ENCODE measurements around the gene PRKCB. TPM values are rescaled to one million over a fixed set of nuclear protein-coding genes. Genes with fewer than 3 reads are reported as not detected.

The PRKCB gene
- total and polyA plus RNA-seq, 8 donors, result 13.5 to 74.3 (median 57.0) TPM

DNA sequence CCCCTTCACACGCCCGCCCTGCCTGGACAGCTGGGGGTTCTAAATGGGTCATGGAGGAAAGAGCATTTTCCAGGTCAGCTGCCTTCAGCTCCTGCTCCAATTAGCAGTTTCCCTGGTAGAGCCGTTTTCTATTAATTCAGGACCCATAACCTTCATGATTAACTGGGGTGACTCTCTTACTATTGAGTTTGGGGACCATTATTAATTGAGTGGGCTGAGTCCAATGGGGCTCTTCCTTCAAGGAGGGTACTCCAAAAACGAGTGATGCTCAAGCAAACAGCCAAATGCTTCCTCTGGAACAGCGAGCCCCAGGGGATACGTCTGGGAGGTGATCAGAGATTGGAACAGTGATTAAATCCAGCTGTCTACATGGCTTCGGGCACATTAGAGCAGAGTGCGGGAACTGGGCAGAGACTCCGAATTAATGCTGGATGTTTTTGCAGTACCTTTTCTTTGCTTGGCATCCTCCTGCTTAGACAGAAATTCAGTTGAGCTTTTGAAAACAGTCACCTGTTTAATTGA is 352.3 kb downstream of the PRKCB start:
- TF ChIP-seq, protein P1, sequence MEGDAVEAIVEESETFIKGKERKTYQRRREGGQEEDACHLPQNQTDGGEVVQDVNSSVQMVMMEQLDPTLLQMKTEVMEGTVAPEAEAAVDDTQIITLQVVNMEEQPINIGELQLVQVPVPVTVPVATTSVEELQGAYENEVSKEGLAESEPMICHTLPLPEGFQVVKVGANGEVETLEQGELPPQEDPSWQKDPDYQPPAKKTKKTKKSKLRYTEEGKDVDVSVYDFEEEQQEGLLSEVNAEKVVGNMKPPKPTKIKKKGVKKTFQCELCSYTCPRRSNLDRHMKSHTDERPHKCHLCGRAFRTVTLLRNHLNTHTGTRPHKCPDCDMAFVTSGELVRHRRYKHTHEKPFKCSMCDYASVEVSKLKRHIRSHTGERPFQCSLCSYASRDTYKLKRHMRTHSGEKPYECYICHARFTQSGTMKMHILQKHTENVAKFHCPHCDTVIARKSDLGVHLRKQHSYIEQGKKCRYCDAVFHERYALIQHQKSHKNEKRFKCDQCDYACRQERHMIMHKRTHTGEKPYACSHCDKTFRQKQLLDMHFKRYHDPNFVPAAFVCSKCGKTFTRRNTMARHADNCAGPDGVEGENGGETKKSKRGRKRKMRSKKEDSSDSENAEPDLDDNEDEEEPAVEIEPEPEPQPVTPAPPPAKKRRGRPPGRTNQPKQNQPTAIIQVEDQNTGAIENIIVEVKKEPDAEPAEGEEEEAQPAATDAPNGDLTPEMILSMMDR (IDR thresholded peaks at IDR 0.05), result no peak
- peaks cover 0 to 4% of the 10 kb centered on the region in 2 donors for H3K27me3 ChIP-seq
- ATAC-seq (no peak), DNase-seq (no peak)
- no peak overlapping the region for H3K4me3 ChIP-seq
- no peak overlapping the region for H3K27ac ChIP-seq
- H3K36me3 ChIP-seq, result peaks cover 0 to 58% of the 10 kb centered on the region in 2 donors
- H3K9me3 ChIP-seq, result no peaks in the 10 kb centered on the region
- no peaks in the 10 kb centered on the region for H3K4me1 ChIP-seq
- intact Hi-C loops (cut with DNase I), result no loop called here

DNA sequence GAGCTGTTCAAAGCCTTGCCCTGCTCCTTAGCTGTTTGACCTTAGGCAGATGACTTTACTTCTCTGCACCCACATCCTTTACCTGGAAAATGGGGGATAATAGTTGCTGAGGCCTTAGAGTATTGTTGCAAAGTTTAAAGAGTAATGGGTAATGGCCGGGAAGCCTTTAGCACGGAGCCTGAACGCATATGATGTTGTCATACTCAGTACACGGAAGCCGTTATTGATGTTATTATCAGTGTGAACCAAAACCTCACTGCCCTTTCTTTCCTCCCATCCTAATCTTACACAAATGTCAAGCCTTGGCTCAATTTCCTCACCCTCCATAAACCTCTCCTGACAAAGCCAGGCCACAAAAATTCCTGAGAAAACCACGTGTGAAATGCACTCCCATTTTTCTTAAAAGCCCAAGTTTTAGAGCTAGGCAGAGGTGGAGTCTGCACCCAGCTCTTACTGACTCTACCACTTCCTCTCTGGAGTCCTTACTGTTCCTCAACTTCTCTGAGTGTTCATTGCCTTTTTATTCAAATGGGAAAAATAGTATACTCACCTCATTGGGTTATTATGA is 353.1 kb downstream of the PRKCB start:
- Histone ChIP-seq H3K4me3 (no peak overlapping the region), H3K27ac (no peak overlapping the region), H3K4me1 (no peaks in the 10 kb centered on the region), H3K27me3 (peaks cover 0 to 4% of the 10 kb centered on the region in 2 donors), H3K9me3 (no peaks in the 10 kb centered on the region), H3K36me3 (peaks cover 0 to 58% of the 10 kb centered on the region in 2 donors)
- DNase-seq (no peak), ATAC-seq (no peak)
- TF ChIP-seq, protein P1 (IDR thresholded peaks at IDR 0.05), result no peak
- intact Hi-C loops (cut with DNase I), result no loop called here

DNA sequence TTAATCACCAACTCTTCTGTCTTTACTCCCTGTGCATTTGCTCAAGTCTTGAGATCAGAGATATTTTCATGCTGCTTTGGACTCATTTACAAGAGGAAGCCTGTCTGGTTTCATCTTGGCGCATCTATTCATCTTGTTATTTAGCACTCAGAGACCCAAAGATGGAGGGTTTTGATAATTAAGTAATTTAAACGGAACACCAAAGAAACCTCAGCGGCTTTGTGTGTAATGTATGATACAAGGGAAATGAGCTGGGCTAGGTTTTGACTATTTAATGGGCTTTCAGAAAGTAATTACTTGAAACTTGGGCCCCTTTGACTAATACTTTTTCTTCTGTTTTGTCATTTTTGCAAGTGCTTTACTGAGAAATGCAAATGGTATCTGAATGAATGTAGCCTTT is 354.2 kb downstream of the PRKCB start:
- ATAC-seq (no peak), DNase-seq (no peak)
- H3K4me1 ChIP-seq, result no peaks in the 10 kb centered on the region
- no peak overlapping the region for H3K4me3 ChIP-seq
- no peaks in the 10 kb centered on the region for H3K9me3 ChIP-seq
- H3K27me3 ChIP-seq, result no peaks in the 10 kb centered on the region
- intact Hi-C loops (cut with DNase I), result no loop called here
- TF ChIP-seq, protein P1 (IDR thresholded peaks at IDR 0.05), result no peak
- peaks cover 0 to 55% of the 10 kb centered on the region in 2 donors for H3K36me3 ChIP-seq
- H3K27ac ChIP-seq, result no peak overlapping the region

DNA sequence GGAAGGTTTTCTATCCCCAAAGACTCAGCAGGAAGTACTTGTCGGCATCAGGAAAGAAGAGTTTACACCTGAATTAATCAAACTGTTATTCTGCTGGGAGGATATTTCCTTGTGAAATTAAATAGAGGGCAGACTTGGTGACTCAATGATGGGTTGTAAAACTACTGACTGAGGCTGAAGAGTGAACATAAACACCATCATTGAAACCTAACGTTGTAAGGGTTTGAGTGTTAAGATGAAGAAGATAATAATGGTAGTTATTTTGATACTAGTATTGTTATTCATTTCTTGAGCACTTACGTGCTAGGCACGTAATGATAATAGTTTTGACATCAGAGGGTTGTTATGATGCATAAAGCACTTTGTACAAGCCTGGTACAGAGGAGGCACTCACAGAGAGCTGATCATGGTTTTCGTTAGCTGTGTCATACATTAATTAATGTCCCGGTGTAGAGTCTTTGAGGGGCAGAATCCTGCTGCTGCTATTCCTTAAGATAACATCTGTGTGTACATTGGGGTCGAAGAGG is 356.2 kb downstream of the PRKCB start:
- H3K4me3 ChIP-seq, result no peak overlapping the region
- TF ChIP-seq, protein P1 (IDR thresholded peaks at IDR 0.05), result no peak
- no peak for DNase-seq
- no peaks in the 10 kb centered on the region for H3K27me3 ChIP-seq
- ATAC-seq, result no peak
- H3K36me3 ChIP-seq, result peaks cover 0 to 37% of the 10 kb centered on the region in 2 donors
- H3K4me1 ChIP-seq, result no peaks in the 10 kb centered on the region
- no peaks in the 10 kb centered on the region for H3K9me3 ChIP-seq
- no peak overlapping the region for H3K27ac ChIP-seq
- intact Hi-C loops (cut with DNase I), result no loop called here

DNA sequence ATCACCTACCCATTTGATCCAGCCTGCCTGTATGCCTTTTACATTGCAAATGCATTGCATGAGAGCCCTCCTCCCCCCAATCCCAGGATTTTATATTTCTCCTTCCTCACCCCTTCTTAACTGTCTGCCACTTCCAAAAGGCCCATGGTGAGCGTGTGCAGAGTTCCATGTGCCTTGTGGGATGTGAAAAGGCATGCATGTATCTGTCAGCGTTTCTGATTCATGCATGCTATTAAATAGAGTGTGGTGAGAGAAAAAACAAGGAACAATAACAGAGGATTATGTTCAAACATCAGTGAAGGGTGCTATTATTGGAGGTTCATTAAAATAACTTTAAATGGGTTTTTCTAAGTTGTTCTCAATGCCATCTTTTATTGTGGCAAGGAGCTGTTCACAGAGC is 359.4 kb downstream of the PRKCB start:
- H3K27ac ChIP-seq, result no peak overlapping the region
- peaks cover 0 to 5% of the 10 kb centered on the region in 2 donors for H3K4me1 ChIP-seq
- DNase-seq, result no peak
- peaks cover 0 to 28% of the 10 kb centered on the region in 2 donors for H3K36me3 ChIP-seq
- H3K27me3 ChIP-seq, result no peaks in the 10 kb centered on the region
- no peaks in the 10 kb centered on the region for H3K9me3 ChIP-seq
- intact Hi-C loops (cut with DNase I), result no loop called here
- no peak overlapping the region for H3K4me3 ChIP-seq
- no peak for ATAC-seq
- TF ChIP-seq, protein P1 (IDR thresholded peaks at IDR 0.05), result no peak
